Stomach smooth muscle (tissue), 2 donors: ENCODE measurements around the gene MISP3.
A peak's percentile ranks its signal among the peaks of the same experiment; 100 is the strongest.
"Not testable (repeated sequence)": the region's sequence is repeated elsewhere in the genome, so short reads cannot be mapped to it uniquely, and the experiment has no call there.

ENCODE experiments used
- H3K27ac ChIP-seq: one replicate; pipeline ENCODE4 v1.7.0; 2013; ENCODE audit warnings: mild to moderate bottlenecking, low read length, inconsistent platforms
- H3K27me3 ChIP-seq, 2 donors: one replicate each; pipeline ENCODE4 v1.7.0; 2013; ENCODE audit warnings: low read length in 2 of 2; ENCODE audit not compliant: insufficient read depth in 2 of 2, control insufficient read depth in 1 of 2
- H3K36me3 ChIP-seq, 2 donors: one replicate each; pipeline ENCODE4 v1.7.0; 2013; ENCODE audit warnings: low read length in 2 of 2; ENCODE audit not compliant: control insufficient read depth in 2 of 2, insufficient read depth in 2 of 2
- H3K4me1 ChIP-seq: one replicate; pipeline ENCODE4 v1.7.0; 2013; ENCODE audit warnings: low read length; ENCODE audit not compliant: control insufficient read depth, insufficient read depth
- H3K4me3 ChIP-seq, 2 donors: one replicate each; pipeline ENCODE4 v1.7.0; 2013; ENCODE audit warnings: low read length in 2 of 2
- H3K9ac ChIP-seq, 2 donors: one replicate each; pipeline ENCODE4 v1.7.0; 2013; ENCODE audit warnings: low read length in 2 of 2, mild to moderate bottlenecking in 1 of 2
- H3K9me3 ChIP-seq, 2 donors: one replicate each; pipeline ENCODE4 v1.7.0; 2013; ENCODE audit warnings: low read length in 2 of 2; ENCODE audit not compliant: control insufficient read depth in 2 of 2
- donor health status: healthy.
- donor health status: Pancreatic carcinoma.

MISP3 gene

GRCh38 chr19:14072535-14073260 is at the start of gene MISP3:
MISP3 (plus strand) TSS chr19:14072786; CDS start chr19:14073310, 524 bp downstream.
- Histone ChIP-seq H3K9me3 (no peaks in the 10 kb centered on the region), H3K4me1 (peaks cover 34% of the 10 kb centered on the region), H3K36me3 (no peaks in the 10 kb centered on the region), H3K27me3 (no peaks in the 10 kb centered on the region), H3K9ac (peak within 1 kb of the TSS; percentile 80 to 88), H3K4me3 (peak within 1 kb of the TSS; percentile 86 to 87), H3K27ac (peak within 1 kb of the TSS; percentile 83)

- H3K9ac ChIP-seq = no peak overlapping the region
- H3K4me1 ChIP-seq = no peaks in the 10 kb centered on the region
- H3K27ac ChIP-seq = no peak overlapping the region
- H3K9me3 ChIP-seq = no peaks in the 10 kb centered on the region
- H3K4me3 ChIP-seq = no peak overlapping the region
- no peaks in the 10 kb centered on the region for H3K36me3 ChIP-seq
- peaks cover 3 to 7% of the 10 kb centered on the region in 2 donors for H3K27me3 ChIP-seq
These were observed 49.0 kb upstream of the MISP3 start for GRCh38 chr19:14023404-14024235.

- not testable (repeated sequence) for H3K27ac ChIP-seq, H3K9ac ChIP-seq, H3K9me3 ChIP-seq, H3K36me3 ChIP-seq, H3K4me3 ChIP-seq, H3K4me1 ChIP-seq
- peaks cover 15% of the 10 kb centered on the region in 2 donors for H3K27me3 ChIP-seq
These were observed 45.9 kb upstream of the MISP3 start for GRCh38 chr19:14026652-14027192.

- peaks cover 10% of the 10 kb centered on the region for H3K4me1 ChIP-seq
- H3K27me3 ChIP-seq = peaks cover 15% of the 10 kb centered on the region in 2 donors
- H3K9ac ChIP-seq = no peak within 1 kb of the TSS
- H3K36me3 ChIP-seq = no peaks in the 10 kb centered on the region
- no peak within 1 kb of the TSS for H3K27ac ChIP-seq
- H3K9me3 ChIP-seq = no peaks in the 10 kb centered on the region
- no peak within 1 kb of the TSS for H3K4me3 ChIP-seq
These were observed 44.6 kb upstream of the MISP3 start, which contains the start of gene RLN3 for GRCh38 chr19:14027856-14028450. RLN3 (plus strand) TSS chr19:14028148; CDS start chr19:14028205, 57 bp downstream.

- Histone ChIP-seq H3K27me3 (peaks cover 15 to 16% of the 10 kb centered on the region in 2 donors), H3K4me1 (peaks cover 10% of the 10 kb centered on the region), H3K9me3 (no peaks in the 10 kb centered on the region), H3K4me3 (no peak overlapping the region), H3K36me3 (no peaks in the 10 kb centered on the region), H3K27ac (no peak overlapping the region), H3K9ac (no peak overlapping the region)
These were observed 43.7 kb upstream of the MISP3 start for GRCh38 chr19:14028901-14029300.

DNA sequence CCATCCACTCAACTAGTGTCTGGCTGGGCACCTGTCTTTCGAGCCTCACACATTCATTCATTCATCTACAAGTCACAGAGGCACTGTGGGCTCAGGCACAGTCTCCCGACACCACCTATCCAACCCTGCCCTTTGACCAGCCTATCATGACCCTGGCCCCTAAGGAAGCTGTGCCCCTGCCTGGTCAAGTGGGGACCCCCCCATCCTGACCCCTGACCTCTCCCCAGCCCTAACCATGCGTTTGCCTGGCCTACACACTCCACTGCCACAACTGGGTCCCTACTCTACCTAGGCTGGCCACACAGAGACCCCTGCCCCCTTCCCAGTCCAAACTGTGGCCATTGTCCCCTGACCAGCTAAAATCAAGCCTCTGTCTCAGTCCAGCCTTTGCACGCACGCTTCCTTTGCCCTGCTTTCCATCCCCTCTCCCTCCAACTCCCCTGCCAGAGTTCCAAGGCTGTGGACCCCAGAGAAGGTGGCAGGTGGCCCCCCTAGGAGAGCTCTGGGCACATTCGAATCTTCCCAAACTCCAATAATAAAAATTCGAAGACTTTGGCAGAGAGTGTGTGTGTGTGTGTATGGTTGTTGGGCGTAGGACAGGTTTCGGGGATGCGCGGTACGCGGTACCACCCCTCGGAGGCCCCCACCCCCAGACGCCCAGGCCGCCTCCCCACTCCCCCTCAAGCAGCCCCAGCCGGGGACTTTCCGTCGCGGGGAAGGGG is 41.4 kb upstream of the MISP3 start:
- Histone ChIP-seq H3K36me3 (no peaks in the 10 kb centered on the region), H3K4me3 (peak overlapping the region; percentile 59 to 74), H3K4me1 (peaks cover 10% of the 10 kb centered on the region), H3K9me3 (no peaks in the 10 kb centered on the region), H3K27me3 (peaks cover 15 to 18% of the 10 kb centered on the region in 2 donors), H3K9ac (peak overlapping the region in 1 of 2 donors; percentile 22), H3K27ac (no peak overlapping the region)

DNA sequence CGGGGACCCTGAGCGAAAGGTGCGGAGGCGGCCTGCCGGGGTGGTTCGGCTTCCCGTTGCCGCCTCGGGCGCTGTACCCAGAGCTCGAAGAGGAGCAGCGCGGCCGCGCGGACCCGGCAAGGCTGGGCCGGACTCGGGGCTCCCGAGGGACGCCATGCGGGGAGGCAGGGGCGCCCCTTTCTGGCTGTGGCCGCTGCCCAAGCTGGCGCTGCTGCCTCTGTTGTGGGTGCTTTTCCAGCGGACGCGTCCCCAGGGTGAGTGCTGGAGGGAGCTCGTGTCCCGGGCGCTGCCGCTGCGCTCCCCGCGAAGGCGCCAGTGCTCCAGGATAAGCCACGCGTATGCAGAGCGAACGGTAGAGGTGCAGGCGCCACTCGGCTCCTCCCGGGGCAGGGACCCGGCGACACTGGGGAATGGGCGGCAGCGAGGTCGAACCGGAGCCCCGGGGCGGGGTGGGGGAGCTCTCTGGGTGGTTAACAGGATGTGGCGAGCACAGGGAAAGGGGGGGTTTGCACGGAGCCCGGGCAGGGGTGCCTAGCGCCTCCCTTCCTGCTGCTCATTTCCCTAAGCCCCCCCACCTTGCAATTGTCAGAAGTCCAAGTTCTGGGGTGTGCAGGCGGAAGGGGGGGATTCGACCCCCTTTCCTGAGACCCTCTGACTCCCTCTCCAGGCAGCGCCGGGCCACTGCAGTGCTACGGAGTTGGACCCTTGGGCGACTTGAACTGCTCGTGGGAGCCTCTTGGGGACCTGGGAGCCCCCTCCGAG is 40.7 kb upstream of the MISP3 start, which contains the start of gene IL27RA:
Gene IL27RA, plus strand, starts transcription at position 44 of the 762 bp plus-strand sequence. Its CDS starts 111 bp downstream, at position 155.
- no peaks in the 10 kb centered on the region for H3K9me3 ChIP-seq
- peak within 1 kb of the TSS; percentile 21 to 45 for H3K9ac ChIP-seq
- peaks cover 15 to 18% of the 10 kb centered on the region in 2 donors for H3K27me3 ChIP-seq
- peaks cover 10% of the 10 kb centered on the region for H3K4me1 ChIP-seq
- H3K36me3 ChIP-seq = no peaks in the 10 kb centered on the region
- H3K4me3 ChIP-seq = peak within 1 kb of the TSS; percentile 59 to 74
- no peak within 1 kb of the TSS for H3K27ac ChIP-seq

DNA sequence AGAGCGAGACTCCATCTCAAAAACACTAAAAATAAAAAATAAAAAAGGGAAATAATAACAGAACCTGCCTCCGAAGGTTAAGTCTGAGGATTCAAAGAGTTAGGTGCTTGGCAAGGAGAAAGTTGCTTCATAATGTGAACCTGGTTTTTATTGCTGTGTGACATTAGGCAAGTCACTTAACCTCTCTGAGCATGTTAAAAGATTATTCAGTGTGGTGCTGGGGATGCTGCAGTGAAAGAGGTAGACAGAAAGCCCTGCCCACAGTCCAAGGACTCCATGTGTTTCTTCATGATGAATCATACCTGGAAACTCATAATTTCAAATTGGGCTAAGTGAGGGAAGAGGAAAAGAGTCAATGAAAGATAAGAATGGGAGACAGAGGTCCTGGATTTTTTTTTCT is 38.6 kb upstream of the MISP3 start:
- H3K4me3 ChIP-seq = no peak overlapping the region
- H3K4me1 ChIP-seq = peaks cover 10% of the 10 kb centered on the region
- no peaks in the 10 kb centered on the region for H3K36me3 ChIP-seq
- no peaks in the 10 kb centered on the region for H3K9me3 ChIP-seq
- no peak overlapping the region for H3K9ac ChIP-seq
- peaks cover 11 to 13% of the 10 kb centered on the region in 2 donors for H3K27me3 ChIP-seq
- no peak overlapping the region for H3K27ac ChIP-seq

DNA sequence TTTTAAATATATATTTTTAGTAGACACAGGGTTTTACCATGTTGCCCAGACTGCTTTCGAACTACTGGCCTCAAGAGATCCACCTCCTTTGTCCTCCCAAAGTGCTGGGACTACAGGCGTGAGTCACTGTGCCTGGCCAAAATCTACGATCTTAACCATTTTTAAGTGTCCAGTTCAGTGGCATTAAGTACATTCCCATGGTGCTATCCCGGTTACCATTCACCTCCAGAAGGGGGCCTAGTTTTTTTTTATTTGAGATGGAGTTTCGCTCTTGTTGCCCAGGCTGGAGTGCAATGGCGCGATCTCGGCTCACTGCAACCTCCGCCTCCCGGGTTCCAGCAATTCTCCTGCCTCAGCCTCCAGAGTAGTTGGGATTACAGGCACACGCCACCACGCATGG is 37.4 kb upstream of the MISP3 start:
- H3K27ac ChIP-seq, H3K9ac ChIP-seq: not testable (repeated sequence)

More for the DNA sequence above, 37.4 kb upstream of the MISP3 start:
- not testable (repeated sequence) for H3K36me3 ChIP-seq, H3K4me1 ChIP-seq, H3K9me3 ChIP-seq, H3K4me3 ChIP-seq
- H3K27me3 ChIP-seq = peaks cover 11% of the 10 kb centered on the region in 2 donors
